K562 (cell line): ENCODE results near the gene ATOH8. TPM values are rescaled to one million over a fixed set of nuclear protein-coding genes. Genes with fewer than 3 reads are reported as not detected.

Experiments used
- BRF2 ChIP-seq: IDR thresholded peaks from 3 replicates; pipeline ENCODE4 v1.6.1; 2011; ENCODE audit warnings: borderline replicate concordance, mild to moderate bottlenecking; ENCODE audit not compliant: insufficient read length, insufficient read depth
- CTBP1 ChIP-seq: fragments of 450-650 bp; IDR thresholded peaks from 2 replicates; pipeline ENCODE4 v1.6.1; 2016; ENCODE audit warnings: borderline replicate concordance
- FUS ChIP-seq: fragments of 200-400 bp; formaldehyde crosslinking; optimal IDR thresholded peaks from 2 replicates; pipeline ENCODE3; 2017; ENCODE audit warnings: low read depth, low read length
- TBL1XR1 ChIP-seq, 2 experiments: IDR thresholded peaks; 2 replicates each; pipeline ENCODE4 v1.6.1; 2012; ENCODE audit warnings: improper control_type of control experiment in 2 of 2, low read length in 2 of 2, mild to moderate bottlenecking in 1 of 2
- TCF3 ChIP-seq: sonication (generic); formaldehyde crosslinking; IDR thresholded peaks from 2 replicates; pipeline ENCODE4 v1.4.0; 2020; ENCODE audit warnings: mild to moderate bottlenecking, missing genetic modification reagents
- TOE1 ChIP-seq, 2 experiments: fragments of 450-650 bp in 1 of 2; sonication (generic) in 1 of 2; formaldehyde crosslinking in 1 of 2; IDR thresholded peaks; 2 replicates each; pipeline versions ENCODE4 v1.7.1 to v1.8.0; 2016 to 2022; ENCODE audit warnings: borderline replicate concordance in 2 of 2, mild to moderate bottlenecking in 2 of 2, antibody characterized with exemption in 1 of 2, inconsistent platforms in 1 of 2, low read depth in 1 of 2, missing genetic modification reagents in 1 of 2, moderate library complexity in 1 of 2
- YBX1 ChIP-seq: fragments of 450-650 bp; IDR thresholded peaks from 2 replicates; pipeline ENCODE4 v1.7.1; 2016; ENCODE audit warnings: mild to moderate bottlenecking
- polyA plus RNA-seq, 8 experiments: library from polyadenylated mRNA; depleted of rRNA in 4 of 8; stranded (reverse) in 5 of 8; unstranded in 3 of 8; fragments of >200 nt; fragmentation: Nextera tagmentation in 2 of 8; fragmentation: Illumina TruSeq in 1 of 8; extraction: Ambion mirVana in 2 of 8; extraction: Trizol in 1 of 8; gene quantifications; 2 replicates each; pipeline versions ENCODE4 v1.2.1 to v1.2.3, GENCODE V29; 2011 to 2014; ENCODE audit warnings: inconsistent platforms in 1 of 8, missing spikeins in 1 of 8
- total RNA-seq, 7 experiments: library from RNA; depleted of rRNA in 6 of 7; stranded (reverse); fragments of >200 nt in 6 of 7; fragmentation: Illumina TruSeq in 2 of 7; extraction: Trizol in 2 of 7; gene quantifications; 2 replicates each; pipeline versions ENCODE4 v1.2.1 to v1.2.3, GENCODE V29; 2011 to 2021; ENCODE audit warnings: low replicate concordance in 1 of 7
- TF ChIP-seq, protein P1 (sequence below): fragments of 200-600 bp; sonication (generic); IDR thresholded peaks from one replicate; pipeline ENCODE4 v1.6.1; 2012; ENCODE audit warnings: mild to moderate bottlenecking, low read depth, low read length, inconsistent platforms
- TF ChIP-seq, protein P2 (sequence below), 2 experiments: fragments of 200-800 bp in 1 of 2; sonication (Bioruptor generic) in 1 of 2; sonication (generic) in 1 of 2; formaldehyde crosslinking in 1 of 2; IDR thresholded peaks in 1 of 2; conservative IDR thresholded peaks in 1 of 2; 2 replicates each; pipeline versions ENCODE4 v1.5.0 to v1.6.1; 2016 to 2020; ENCODE audit warnings: missing compliant biosample characterization in 1 of 2, missing genetic modification characterization in 1 of 2, missing genetic modification reagents in 1 of 2

ATOH8 gene
- total and polyA plus RNA-seq, 9 of the 15 experiments (the other 6 are each of a cell fraction or from before 2014, with no cell fraction given), result not detected

DNA sequence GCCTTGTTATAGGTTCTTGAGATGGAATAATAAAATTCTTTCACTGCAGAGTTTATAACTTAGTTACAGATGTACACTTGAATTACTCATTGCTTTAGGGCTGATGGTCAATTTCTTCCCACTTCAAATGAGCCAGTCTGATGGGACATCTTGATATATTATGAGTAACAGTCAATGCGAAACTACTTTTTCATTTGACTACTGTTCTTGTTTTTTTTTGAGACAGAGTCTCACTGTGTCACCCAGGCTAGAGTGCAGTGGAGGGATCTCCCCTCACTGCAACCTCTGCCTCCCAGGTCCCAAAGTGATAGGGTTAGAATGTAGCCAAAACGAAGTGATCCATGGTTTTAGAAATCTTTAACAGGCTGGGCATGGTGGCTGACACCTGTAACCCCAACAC lies 77.9 kb downstream of the ATOH8 start (continued):
- TF ChIP-seq BRF2 (no peak), YBX1 (no peak), FUS (no peak), TCF3 (CRISPR knock-in tag) (no peak), TOE1 (IDR thresholded peaks at IDR 0.05; ENCODE audit: borderline replicate concordance) (no peak), TOE1 (CRISPR knock-in tag; IDR thresholded peaks at IDR 0.05; ENCODE audit: borderline replicate concordance, low read depth) (no peak), TBL1XR1 (IDR thresholded peaks at IDR 0.05; ENCODE audit: low read length in 2 of 2) (no peak), CTBP1 (no peak)
- TF ChIP-seq, protein P1, sequence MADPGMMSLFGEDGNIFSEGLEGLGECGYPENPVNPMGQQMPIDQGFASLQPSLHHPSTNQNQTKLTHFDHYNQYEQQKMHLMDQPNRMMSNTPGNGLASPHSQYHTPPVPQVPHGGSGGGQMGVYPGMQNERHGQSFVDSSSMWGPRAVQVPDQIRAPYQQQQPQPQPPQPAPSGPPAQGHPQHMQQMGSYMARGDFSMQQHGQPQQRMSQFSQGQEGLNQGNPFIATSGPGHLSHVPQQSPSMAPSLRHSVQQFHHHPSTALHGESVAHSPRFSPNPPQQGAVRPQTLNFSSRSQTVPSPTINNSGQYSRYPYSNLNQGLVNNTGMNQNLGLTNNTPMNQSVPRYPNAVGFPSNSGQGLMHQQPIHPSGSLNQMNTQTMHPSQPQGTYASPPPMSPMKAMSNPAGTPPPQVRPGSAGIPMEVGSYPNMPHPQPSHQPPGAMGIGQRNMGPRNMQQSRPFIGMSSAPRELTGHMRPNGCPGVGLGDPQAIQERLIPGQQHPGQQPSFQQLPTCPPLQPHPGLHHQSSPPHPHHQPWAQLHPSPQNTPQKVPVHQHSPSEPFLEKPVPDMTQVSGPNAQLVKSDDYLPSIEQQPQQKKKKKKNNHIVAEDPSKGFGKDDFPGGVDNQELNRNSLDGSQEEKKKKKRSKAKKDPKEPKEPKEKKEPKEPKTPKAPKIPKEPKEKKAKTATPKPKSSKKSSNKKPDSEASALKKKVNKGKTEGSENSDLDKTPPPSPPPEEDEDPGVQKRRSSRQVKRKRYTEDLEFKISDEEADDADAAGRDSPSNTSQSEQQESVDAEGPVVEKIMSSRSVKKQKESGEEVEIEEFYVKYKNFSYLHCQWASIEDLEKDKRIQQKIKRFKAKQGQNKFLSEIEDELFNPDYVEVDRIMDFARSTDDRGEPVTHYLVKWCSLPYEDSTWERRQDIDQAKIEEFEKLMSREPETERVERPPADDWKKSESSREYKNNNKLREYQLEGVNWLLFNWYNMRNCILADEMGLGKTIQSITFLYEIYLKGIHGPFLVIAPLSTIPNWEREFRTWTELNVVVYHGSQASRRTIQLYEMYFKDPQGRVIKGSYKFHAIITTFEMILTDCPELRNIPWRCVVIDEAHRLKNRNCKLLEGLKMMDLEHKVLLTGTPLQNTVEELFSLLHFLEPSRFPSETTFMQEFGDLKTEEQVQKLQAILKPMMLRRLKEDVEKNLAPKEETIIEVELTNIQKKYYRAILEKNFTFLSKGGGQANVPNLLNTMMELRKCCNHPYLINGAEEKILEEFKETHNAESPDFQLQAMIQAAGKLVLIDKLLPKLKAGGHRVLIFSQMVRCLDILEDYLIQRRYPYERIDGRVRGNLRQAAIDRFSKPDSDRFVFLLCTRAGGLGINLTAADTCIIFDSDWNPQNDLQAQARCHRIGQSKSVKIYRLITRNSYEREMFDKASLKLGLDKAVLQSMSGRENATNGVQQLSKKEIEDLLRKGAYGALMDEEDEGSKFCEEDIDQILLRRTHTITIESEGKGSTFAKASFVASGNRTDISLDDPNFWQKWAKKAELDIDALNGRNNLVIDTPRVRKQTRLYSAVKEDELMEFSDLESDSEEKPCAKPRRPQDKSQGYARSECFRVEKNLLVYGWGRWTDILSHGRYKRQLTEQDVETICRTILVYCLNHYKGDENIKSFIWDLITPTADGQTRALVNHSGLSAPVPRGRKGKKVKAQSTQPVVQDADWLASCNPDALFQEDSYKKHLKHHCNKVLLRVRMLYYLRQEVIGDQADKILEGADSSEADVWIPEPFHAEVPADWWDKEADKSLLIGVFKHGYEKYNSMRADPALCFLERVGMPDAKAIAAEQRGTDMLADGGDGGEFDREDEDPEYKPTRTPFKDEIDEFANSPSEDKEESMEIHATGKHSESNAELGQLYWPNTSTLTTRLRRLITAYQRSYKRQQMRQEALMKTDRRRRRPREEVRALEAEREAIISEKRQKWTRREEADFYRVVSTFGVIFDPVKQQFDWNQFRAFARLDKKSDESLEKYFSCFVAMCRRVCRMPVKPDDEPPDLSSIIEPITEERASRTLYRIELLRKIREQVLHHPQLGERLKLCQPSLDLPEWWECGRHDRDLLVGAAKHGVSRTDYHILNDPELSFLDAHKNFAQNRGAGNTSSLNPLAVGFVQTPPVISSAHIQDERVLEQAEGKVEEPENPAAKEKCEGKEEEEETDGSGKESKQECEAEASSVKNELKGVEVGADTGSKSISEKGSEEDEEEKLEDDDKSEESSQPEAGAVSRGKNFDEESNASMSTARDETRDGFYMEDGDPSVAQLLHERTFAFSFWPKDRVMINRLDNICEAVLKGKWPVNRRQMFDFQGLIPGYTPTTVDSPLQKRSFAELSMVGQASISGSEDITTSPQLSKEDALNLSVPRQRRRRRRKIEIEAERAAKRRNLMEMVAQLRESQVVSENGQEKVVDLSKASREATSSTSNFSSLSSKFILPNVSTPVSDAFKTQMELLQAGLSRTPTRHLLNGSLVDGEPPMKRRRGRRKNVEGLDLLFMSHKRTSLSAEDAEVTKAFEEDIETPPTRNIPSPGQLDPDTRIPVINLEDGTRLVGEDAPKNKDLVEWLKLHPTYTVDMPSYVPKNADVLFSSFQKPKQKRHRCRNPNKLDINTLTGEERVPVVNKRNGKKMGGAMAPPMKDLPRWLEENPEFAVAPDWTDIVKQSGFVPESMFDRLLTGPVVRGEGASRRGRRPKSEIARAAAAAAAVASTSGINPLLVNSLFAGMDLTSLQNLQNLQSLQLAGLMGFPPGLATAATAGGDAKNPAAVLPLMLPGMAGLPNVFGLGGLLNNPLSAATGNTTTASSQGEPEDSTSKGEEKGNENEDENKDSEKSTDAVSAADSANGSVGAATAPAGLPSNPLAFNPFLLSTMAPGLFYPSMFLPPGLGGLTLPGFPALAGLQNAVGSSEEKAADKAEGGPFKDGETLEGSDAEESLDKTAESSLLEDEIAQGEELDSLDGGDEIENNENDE, result no peak
- TF ChIP-seq, protein P2, sequence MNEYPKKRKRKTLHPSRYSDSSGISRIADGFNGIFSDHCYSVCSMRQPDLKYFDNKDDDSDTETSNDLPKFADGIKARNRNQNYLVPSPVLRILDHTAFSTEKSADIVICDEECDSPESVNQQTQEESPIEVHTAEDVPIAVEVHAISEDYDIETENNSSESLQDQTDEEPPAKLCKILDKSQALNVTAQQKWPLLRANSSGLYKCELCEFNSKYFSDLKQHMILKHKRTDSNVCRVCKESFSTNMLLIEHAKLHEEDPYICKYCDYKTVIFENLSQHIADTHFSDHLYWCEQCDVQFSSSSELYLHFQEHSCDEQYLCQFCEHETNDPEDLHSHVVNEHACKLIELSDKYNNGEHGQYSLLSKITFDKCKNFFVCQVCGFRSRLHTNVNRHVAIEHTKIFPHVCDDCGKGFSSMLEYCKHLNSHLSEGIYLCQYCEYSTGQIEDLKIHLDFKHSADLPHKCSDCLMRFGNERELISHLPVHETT (CRISPR knock-in tag; conservative IDR thresholded peaks at IDR 0.05 in 1 of 2, IDR thresholded peaks at IDR 0.05 in 1 of 2), result no peak
